Measurements from ENCODE around the gene POLR3F. TPM values are rescaled to one million over a fixed set of nuclear protein-coding genes. Genes with fewer than 3 reads are reported as not detected.

The POLR3F gene
- 6.8 and 22.7 TPM in 2 replicates for total RNA-seq

GRCh38 chr20:18466894-18467730, at the start of gene POLR3F, which contains the start of gene DZANK1:
Gene POLR3F, plus strand, starts transcription at chr20:18467390. Its CDS starts 117 bp downstream, at chr20:18467507.
Gene DZANK1, minus strand, starts transcription at chr20:18467030. Its CDS starts 1,672 bp downstream, at chr20:18465358.
- DNase-seq (ENCODE audit: low read depth), result peak; percentile 79
- TF ChIP-seq CTCF (conservative IDR thresholded peaks at IDR 0.05; ENCODE audit: low read depth, low read length), result no peak
- H3K4me3 ChIP-seq (ENCODE audit: low read depth, low read length), result peak within 1 kb of the TSS; percentile 73

GRCh38 chr20:18421608-18422007, 45.6 kb upstream of the POLR3F start:
- no peak for TF ChIP-seq CTCF (conservative IDR thresholded peaks at IDR 0.05; ENCODE audit: low read depth, low read length)
- no peak for DNase-seq (ENCODE audit: low read depth)
- H3K4me3 ChIP-seq (ENCODE audit: low read depth, low read length), result no peak overlapping the region

- TF ChIP-seq CTCF (conservative IDR thresholded peaks at IDR 0.05; ENCODE audit: low read depth, low read length), result no peak
- no peak overlapping the region for H3K4me3 ChIP-seq (ENCODE audit: low read depth, low read length)
- no peak for DNase-seq (ENCODE audit: low read depth)
These were observed 40.0 kb upstream of the POLR3F start for GRCh38 chr20:18427214-18427613.

- peak; percentile 23 for DNase-seq (ENCODE audit: low read depth)
- no peak for TF ChIP-seq CTCF (conservative IDR thresholded peaks at IDR 0.05; ENCODE audit: low read depth, low read length)
- no peak overlapping the region for H3K4me3 ChIP-seq (ENCODE audit: low read depth, low read length)
These were observed 38.6 kb upstream of the POLR3F start for GRCh38 chr20:18428490-18429173.

- no peak for TF ChIP-seq CTCF (conservative IDR thresholded peaks at IDR 0.05; ENCODE audit: low read depth, low read length)
- no peak overlapping the region for H3K4me3 ChIP-seq (ENCODE audit: low read depth, low read length)
- no peak for DNase-seq (ENCODE audit: low read depth)
These were observed 36.9 kb upstream of the POLR3F start for GRCh38 chr20:18430172-18430826.

GRCh38 chr20:18431206-18431605, 36.0 kb upstream of the POLR3F start:
- no peak overlapping the region for H3K4me3 ChIP-seq (ENCODE audit: low read depth, low read length)
- peak; percentile 46 for TF ChIP-seq CTCF (conservative IDR thresholded peaks at IDR 0.05; ENCODE audit: low read depth, low read length)
- DNase-seq (ENCODE audit: low read depth), result no peak
